CD4-positive, alpha-beta T cell treated with Interferon gamma for 1 hour (primary cell): Measurements from ENCODE around the gene PIK3R4.

Experiments
- DNase-seq: peaks from one replicate; pipeline ENCODE4 v3.0.0-alpha.2; 2020

The PIK3R4 gene

DNA sequence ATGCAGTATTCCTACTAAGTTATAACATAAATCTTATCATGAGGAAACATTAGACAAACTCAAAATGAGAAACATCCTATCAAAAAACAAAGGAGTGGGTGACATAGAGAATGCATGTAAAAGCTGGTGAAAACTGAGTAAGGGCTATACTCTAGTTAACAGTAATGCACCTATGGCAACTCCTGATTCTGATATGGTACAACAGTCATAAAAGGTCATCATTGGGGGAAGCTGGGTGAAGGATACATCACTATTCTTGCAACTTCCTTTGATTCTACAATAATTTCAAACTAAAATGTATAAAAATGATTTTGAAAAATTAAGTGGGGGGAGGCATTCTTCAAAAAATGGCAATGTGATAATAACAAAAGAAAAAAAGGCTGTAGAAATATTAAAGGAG is 6.8 kb downstream of the PIK3R4 start:
- DNase-seq = no peak

DNA sequence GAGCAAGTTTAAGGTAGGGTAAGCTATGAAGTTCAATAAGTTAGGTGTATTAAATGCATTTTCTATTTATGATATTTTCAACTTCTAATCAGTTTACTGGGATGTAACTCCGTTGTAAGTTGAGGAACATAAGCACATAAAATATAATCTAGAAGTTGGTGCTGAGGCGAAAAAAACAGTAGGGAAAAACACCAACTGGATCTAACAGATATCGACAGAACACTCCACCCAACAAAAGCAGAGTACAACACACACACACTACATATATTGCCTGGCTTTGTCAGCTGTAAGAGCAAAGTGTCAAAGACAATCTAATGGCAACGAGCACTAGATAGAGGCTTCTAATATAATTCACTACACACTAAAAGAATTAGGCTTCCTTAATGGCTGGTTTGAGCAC is 8.4 kb downstream of the PIK3R4 start:
- DNase-seq = no peak

DNA sequence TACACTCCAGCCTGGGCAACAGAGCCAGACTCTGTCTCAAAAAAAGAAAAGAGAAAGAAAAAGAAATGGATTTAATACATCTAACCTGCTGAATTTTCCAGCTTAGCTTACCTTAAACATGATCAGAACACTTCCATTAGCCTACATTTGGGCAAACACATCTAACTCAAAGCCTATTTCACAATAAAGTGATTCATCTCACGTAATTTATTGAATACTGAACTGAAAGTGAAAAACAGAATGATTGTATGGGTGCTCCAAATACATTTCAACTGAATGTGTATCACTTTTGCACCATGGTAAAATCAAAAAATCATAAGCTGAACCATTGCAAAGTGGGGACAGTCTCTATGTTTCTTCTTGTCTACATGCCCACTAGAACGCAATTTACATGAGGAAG is 9.0 kb downstream of the PIK3R4 start:
- no peak for DNase-seq

DNA sequence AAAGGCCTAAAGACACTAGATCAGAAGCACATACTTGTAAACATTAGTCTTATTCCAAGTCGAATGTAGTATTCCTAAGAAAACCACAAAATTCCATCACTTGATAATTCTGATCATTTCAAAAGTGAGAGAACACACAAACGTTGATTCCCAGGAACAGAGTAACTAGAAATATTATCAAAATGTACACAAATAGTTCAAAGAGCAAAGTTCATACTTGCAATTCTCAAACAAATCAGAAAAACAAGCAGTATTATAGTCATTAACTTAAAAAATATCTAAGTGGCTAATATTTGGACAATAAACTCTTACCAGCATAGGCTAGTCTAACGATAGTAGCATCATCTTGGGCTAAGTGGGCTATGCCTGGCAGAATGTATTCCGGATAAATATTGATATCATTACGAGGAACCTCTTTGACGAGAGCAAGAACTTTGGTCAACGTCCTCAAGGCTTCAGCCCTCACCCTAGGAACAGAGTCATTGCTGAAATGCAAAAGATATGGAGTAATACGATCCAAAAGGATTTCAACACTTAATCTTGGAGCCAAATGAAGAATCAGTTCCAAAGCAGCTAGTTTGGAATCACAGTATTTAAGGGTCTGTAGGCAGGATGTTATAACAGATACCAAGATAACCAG is 13.3 kb downstream of the PIK3R4 start:
- DNase-seq = no peak

DNA sequence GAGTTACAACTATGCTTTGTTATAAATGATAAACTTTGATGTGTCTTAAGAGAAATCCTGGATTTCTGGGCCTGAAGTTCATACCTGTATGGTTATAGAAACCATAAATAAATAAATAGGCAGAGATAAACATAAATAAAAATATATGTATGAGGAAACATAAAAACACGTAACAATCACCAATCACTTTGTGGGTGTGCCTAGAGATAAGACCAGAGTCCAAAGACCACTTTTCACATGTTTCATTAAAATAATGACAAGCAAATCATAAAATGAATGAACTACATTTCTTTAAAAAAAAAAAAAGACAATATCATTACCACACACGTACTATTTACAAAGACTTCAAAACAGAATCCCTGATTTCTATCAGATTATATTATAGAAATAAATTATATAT is 14.1 kb downstream of the PIK3R4 start:
- DNase-seq = no peak

DNA sequence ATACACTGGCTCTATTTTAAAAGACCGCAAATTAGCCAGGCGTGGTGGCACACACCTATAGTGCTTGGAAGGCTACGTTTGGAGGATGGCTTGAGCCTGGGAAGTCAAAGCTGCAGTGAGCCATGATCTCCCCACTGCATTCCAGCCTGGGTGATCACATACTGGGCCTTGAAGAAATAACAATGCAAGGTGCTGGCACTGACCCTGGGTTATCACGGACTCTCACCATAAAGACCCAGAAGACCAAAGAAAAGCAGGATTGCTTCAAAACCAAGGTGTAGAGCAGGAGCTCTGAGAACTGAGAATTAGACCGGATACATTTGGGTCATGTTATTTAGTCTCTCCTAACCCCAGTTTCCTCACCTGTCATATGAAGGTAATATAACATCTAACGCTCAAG is 14.8 kb downstream of the PIK3R4 start:
- DNase-seq = no peak

DNA sequence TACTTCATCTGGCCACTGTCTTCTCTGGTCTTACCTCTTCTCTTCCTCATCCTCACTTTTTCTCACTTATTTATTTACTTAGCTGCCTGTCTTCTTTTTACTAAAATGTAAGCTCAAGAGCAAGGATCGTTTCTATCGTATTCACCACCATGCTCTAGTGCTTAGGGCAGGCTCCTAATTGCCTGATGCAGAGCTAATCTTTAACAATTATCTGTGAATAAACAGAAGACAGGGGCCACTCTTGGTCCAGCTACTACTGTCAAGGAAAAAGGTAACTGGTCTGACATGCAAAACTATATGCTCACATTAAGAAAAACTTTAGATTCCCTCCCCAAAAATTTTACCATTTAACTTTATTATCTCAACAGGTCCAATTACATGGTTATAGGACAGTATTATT is 17.5 kb downstream of the PIK3R4 start:
- no peak for DNase-seq

DNA sequence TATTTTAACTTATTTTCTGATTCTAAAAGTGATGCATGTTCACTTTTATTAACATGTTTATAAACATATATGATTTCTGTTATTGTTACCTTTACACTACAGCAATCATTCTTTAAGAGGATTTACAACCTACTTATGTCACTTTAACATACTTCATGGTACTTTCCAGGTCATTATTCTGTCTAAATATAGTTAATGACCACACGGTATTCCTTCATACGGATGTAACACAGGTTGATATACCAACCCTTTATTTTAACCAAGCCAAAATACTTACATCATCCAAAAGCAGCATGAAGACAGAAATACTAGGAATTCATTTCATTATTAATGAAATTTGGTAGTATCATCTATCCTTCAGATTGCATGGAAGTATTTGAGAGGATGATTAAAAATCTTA is 18.6 kb downstream of the PIK3R4 start:
- no peak for DNase-seq

DNA sequence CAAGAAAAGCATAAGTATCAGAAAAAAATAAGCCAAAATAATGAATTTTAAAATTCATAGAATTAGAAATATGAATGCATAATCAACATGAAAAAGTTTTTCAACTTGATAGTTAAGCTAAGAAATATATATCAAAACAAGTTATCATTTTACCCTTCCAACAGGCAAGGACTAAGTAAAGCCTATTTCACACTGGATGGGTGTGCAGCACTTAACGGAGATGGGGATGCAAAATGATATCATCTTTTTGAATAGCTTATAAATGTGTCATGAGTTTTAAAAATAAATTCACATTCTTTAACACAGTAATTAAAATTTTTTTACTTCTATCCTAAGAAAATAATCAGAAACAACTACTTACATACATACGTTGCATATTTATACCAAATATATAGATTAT is 20.9 kb downstream of the PIK3R4 start:
- no peak for DNase-seq

DNA sequence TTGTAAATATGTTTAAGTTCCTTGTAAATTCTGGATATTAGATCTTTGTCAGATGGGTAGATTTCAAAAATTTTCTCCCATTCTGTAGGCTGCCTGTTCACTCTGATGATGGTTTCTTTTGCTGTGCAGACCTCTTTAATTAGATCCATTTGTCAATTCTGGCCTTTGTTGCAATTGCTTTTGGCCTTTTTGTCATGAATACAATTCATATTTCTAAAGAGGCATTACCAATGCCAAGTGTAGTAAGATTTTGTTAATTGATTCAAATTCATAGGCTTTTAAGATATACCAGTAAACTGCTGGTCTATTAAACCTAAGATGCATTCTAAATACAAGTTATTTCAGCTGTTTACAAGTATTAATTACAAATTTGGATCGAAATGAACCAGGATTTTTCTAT is 31.0 kb downstream of the PIK3R4 start:
- no peak for DNase-seq

DNA sequence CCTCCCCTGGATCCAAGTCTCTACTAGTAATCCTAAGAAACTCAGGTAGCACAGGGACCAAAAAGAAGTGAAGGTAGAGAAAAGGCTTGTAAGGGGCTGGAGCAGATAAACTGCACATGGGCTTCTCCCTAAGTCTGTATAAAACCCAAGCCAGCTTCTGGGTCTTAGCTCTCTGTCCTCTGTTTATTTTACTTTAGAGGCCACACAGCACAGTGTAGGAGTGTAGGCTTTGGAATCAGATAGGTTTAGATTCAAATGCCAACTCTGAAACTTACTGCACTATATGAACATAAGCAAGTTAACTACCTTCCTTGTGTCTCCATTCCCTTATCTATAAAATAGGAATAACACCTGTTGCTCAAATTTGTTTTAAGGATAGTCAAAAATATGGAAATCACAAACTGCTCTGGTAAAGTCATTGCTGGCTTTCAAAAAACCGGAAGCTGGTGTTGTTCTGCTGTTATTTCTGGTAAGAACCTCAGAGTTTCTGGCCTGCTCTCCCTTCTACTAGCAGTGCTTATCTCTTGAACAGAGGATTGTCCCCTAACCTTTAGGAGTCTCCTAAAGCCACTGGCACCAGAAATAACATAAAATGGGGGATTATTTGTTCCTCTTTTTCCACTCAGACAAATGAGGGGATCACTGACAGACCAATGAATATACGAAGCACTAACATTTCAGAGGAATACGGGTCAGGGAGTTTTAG is 33.8 kb downstream of the PIK3R4 start:
- DNase-seq = no peak

DNA sequence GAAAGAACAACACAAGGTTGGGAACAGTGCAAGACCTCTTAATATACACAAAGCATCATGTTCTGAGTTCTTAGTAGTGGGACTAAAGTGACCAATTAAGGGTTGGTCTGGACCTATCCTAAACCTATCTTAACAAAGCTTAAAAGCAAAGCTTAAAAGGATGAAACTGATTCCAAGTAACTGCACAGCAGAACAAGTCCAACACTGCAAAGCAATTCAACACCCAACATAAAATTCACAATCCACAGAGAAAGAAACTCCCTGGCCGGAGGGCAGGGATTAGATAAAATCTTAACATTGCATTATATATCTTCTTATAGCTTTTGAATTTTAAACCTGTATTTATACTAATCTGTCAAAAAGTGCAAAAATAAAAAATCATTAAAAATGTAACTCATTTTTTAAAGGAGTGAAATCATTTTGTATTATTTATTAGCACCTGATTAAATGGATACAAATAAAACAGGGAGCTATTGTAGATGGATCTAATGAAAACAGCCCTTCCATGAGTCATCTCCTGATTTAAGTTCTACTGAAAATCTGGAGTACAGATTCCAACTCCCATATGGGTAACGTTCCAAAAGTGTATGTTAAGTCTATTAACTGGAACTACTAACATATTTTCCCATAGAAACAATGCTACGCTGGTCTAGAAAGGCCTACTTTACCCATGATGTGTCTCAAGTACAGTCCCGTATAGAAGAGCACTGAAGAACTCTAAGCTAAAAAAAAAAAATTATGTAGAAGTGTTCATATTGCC is 34.9 kb downstream of the PIK3R4 start:
- no peak for DNase-seq

DNA sequence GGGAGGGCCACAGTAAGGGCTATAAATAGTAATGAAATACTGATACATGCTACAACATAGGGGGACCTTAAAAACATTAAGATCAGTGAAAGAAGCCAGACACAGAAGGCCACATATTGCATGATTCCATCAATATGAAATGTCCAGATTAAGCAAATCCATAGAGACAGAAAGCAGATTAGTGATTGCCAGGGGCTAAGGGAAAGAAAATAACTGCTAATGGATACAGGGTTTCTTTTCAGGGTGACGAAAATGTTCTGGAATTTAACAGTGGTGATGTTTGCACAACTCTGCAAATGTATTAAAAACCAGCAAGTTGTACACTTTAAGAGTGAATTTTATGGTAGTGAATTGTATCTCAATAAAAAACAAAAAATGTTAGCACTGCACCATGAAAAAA is 37.0 kb downstream of the PIK3R4 start:
- no peak for DNase-seq

DNA sequence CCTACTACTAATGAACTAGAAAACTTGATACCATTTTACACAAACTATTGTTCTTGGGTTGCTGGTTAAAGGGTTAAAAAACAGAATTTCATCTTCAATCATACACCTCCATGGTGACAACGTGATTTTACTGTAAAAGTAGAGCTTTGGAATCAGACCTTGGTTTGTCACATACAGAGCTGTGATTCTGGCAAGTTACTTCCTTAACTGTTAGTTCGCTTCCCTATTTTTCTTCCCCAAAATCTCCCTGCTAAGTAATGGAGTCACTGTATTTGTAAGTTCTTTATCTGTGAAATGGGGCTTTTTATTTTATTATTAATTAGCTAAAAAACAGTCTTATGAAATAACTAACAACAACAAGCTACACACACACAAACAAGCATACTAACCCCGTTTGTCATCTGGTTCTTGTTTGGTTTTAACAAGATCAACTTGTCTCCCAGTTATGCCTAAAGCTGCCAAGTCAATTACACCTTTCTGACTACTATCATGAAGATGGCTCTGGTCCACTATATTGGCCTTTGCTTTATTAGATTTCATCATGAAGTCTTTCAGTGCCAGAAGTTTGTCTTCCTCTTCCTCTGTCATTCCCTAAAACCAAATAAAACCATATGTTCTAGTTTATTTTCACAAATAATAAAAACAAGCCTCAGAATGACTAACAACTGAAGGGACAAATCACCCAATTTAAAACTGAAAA is 38.6 kb downstream of the PIK3R4 start:
- DNase-seq = no peak

DNA sequence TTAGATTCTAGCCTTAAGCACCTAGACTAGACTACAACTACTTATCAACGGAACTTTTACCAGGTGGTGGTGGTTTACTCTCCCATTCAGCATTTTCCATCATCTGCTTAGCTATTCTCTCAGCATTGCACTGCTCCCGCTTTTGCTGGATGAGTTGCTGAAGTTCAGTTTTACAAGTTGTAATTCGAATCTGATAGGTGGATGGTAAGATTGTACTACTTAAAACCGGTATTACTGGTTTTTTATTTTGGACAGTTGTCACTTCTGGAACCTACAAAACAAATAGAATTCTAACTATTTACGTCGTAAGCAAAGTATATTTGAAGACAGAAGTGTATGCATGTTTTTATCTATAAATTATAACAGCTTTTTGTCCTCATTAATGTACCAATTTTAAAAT is 41.1 kb downstream of the PIK3R4 start:
- DNase-seq = no peak

DNA sequence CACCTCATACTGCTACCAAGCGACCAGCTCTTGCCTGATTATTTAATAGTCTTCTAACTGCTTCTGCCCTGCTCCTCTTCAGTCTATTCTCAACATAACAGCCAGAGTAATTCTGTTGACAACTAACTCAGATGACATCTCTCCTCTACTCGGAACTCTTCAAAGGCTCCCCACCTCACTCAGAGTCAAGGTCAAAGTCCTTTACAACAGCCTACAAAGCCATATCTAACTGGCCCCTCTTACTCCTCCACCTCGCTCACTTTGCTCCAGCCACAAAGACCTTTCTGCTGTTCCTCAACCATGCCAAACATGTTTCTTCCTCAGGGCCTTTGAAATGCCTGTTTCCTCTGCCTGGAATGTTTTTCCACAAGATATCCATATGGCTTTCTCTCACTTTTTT is 43.6 kb downstream of the PIK3R4 start:
- DNase-seq = no peak

DNA sequence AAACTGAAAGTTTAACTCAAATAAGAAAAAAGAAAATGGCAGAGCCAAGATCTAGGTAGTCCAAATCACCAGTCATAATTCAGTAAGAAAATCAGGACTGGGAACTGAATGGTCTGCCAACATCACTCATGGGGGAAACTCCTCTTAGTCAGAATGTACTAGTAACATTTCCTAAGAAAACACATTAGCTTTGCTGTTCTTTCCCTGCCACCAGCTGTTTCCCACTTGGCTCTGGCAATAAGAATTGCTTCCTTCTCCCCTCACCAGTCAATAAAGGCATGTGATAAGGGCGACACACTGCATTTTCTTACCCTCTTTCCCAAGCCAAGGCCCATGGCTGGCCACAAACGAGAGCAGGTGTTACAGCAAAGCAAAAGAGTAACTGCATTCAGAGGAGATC is 46.1 kb downstream of the PIK3R4 start:
- DNase-seq = no peak

DNA sequence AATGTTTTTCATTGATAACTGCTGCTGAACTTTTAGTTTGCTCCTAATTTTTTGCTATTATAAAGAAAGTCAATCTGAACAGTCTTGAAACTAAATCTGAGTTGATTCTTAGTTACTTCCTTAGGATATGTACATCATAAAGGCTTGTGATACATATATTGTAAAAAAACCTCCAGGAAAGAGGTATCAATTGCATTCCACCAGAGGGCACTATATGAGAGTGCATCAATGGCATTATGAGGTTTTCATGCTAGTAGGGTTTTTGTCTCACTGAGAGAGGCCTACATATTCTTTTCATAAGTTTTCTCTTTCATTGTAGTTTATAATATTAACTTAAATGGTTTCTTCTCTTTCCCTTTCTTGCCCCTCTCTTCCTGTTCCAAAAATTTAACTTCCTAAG is 46.9 kb downstream of the PIK3R4 start:
- no peak for DNase-seq

DNA sequence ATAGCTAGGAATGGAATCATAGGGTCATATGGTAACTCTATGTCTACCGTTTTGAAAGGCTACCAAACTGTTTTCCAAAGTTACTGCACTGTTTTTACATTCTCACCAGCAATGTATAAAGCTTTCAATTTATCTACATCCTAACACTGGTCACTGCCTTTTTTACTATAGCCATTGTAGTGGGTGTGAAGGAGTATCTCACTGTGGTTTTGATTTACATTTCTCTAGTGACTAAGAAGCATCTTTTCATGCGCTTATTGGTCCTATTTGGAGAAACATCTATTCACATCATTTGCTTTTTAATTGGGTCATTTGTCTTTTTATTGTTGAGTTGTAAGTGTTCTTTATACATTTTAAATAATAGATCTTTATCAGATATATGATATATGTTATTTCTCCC is 53.3 kb downstream of the PIK3R4 start:
- no peak for DNase-seq

DNA sequence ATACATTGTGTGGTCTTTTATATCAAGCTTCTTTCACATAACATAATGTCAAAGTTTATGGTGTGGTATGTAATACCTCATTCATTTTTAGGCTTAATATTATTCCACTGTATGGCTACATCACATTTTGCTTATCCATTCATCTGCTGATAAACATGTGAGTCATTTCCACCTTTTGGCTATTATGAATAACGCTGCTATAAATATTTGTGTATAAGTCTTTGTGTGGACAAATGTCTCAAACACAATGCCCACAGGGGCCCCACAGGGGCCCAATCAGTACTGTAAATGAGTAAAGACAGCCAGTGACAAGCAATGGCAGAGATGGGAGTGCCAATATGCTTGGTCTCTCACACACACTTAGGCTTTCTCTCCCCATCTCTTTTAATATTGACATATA is 54.2 kb downstream of the PIK3R4 start:
- no peak for DNase-seq

DNA sequence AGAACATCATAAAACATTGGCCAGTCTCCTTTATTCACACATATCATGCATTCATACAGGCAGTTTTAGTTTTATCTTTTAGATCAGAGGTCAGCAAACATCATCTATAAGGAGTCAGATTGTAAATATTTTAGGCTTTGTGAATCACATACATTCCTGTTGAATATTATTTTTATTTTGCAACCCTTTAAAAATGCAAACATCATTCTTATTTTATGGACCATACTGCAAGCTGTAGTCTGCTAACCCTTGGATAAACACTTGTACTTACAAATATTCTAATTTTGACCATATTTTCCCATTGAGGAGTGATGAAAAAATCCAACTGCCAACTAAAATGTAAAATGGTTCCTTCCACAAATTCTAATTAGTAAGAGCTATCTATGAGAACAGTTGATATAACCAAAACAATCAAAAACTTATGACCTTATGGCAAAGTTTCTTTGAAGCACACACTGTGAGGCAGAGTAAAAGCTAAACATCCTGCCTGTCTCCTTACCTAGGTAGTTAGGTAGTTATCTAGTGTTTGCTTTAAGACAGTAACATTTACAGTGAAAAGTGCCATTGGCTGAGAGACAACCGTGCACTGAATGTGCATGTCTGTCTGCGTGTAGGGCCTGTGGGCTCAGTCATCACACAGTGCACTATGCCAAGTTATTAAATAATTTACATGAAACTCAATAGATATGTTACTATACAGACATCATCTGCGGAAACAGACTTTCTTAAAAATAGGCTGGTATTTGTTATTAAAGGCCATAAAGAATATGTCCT is 57.7 kb downstream of the PIK3R4 start:
- no peak for DNase-seq

DNA sequence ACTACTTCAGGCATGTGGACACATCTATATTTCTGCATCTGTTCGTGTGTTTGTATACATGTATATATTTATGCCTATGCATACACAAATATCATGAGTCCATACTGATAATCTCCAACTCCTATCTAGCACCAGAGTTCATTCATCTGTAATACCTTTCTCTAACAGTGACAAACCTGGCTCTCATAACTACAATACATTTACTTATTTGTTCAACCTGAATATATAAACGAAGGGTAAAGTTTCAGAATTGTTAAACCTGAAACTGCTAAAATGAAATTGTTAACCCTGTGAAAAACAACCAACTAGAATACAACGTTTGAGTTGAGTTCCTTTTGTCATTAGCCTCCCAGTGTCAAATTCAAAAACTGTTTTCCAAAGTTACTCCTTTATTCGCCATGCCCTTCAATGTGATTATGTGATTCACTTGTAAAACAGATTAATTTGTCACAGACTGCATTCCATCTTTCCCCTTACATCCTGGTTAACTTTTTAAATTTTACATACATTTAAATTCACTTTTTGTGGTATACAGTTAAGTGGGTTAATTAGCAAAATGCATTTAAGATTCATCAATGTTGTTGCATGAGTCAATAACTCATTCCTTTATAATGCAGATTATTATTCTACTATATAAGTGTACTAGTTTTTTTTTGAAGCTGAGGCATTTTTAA is 58.5 kb downstream of the PIK3R4 start:
- no peak for DNase-seq
